Muscle of leg (tissue), 11 donors: Measurements from ENCODE around the gene PRCP. TPM values are rescaled to one million over a fixed set of nuclear protein-coding genes. Genes with fewer than 3 reads are reported as not detected.

ENCODE experiments used
- DNase-seq: peaks from one replicate; pipeline ENCODE4 v3.0.0; 2013
- H3K27ac ChIP-seq: one replicate; pipeline ENCODE4 v1.5.1; 2013; ENCODE audit warnings: mild to moderate bottlenecking, low read length, control low read depth
- H3K27me3 ChIP-seq: one replicate; pipeline ENCODE4 v1.6.1; 2013; ENCODE audit warnings: low read length; ENCODE audit not compliant: control insufficient read depth, insufficient read depth
- H3K36me3 ChIP-seq: one replicate; pipeline ENCODE4 v1.6.1; 2013; ENCODE audit warnings: low read length; ENCODE audit not compliant: control insufficient read depth, insufficient read depth
- H3K4me1 ChIP-seq: one replicate; pipeline ENCODE4 v1.6.1; 2013; ENCODE audit warnings: low read length; ENCODE audit not compliant: control insufficient read depth, insufficient read depth
- H3K4me3 ChIP-seq: one replicate; pipeline ENCODE4 v1.5.1; 2013; ENCODE audit warnings: low read length, control low read depth
- H3K9me3 ChIP-seq: replicated peaks from 2 replicates; pipeline ENCODE4 v1.6.1; 2013; ENCODE audit warnings: low read depth, low read length; ENCODE audit not compliant: control insufficient read depth
- WGBS: methylation state at CpG from one replicate; pipeline ENCODE4 v1.1.5; 2013; ENCODE audit warnings: missing lambda C conversion rate; ENCODE audit not compliant: insufficient coverage; 5-methylcytosine and 5-hydroxymethylcytosine counted together
- polyA plus RNA-seq, 8 donors: library from polyadenylated mRNA; unstranded; fragments of 120-200 nt; gene quantifications; one replicate each; pipeline versions ENCODE4 v1.2.1 to v1.2.3, GENCODE V29; 2013; ENCODE audit warnings: inconsistent platforms in 1 of 8, low replicate concordance in 1 of 8; ENCODE audit not compliant: insufficient read length in 8 of 8, insufficient read depth in 1 of 8
- total RNA-seq: library from RNA; stranded (reverse); fragments of 120-200 nt; gene quantifications from one replicate; pipeline ENCODE4 v1.2.4, GENCODE V29; 2013

PRCP gene
- total and polyA plus RNA-seq, 9 donors, result 80.3 to 119 (median 101) TPM

- no peak overlapping the region for H3K4me3 ChIP-seq
- no CpG with 5 or more reads among the region's 1 CpG for WGBS
- no peaks in the 10 kb centered on the region for H3K4me1 ChIP-seq
- H3K9me3 ChIP-seq, result peaks cover 7% of the 10 kb centered on the region
- H3K36me3 ChIP-seq, result no peaks in the 10 kb centered on the region
- DNase-seq, result no peak
- no peaks in the 10 kb centered on the region for H3K27me3 ChIP-seq
- no peak overlapping the region for H3K27ac ChIP-seq
These were observed 125.0 kb downstream of the PRCP start for GRCh38 chr11:82775218-82775617.

Other genes with a start within 250 kb of the PRCP start
- 0.27 TPM for gene FAM181B, start 166.6 kb downstream of the PRCP start, total RNA-seq
- under 1 TPM; 0.15 to 0.40 (median 0.21) TPM for gene FAM181B, start 166.6 kb downstream of the PRCP start, polyA plus RNA-seq
- 3.0 TPM for gene DDIAS, start 1.3 kb upstream of the PRCP start, total RNA-seq
- 1 to 10 TPM; 2.6 to 4.4 (median 3.8) TPM for gene DDIAS, start 1.3 kb upstream of the PRCP start, polyA plus RNA-seq
- 15.0 TPM for gene RAB30, start 171.5 kb upstream of the PRCP start, total RNA-seq
- 10 to 100 TPM in 5 of 8 donors, 1 to 10 TPM in 3; 7.3 to 13.4 (median 11.0) TPM for gene RAB30, start 171.5 kb upstream of the PRCP start, polyA plus RNA-seq